ENCODE data around the gene SORCS2.

Gene SORCS2

GRCh38 chr4:7362341-7362740 lies 170.0 kb downstream of the SORCS2 start:
- no peak for DNase-seq

GRCh38 chr4:7362862-7363430 lies 170.6 kb downstream of the SORCS2 start:
- no peak for DNase-seq

GRCh38 chr4:7364979-7365378 lies 172.6 kb downstream of the SORCS2 start:
- DNase-seq = no peak

- no peak for DNase-seq
Measured at GRCh38 chr4:7365462-7366179, 173.3 kb downstream of the SORCS2 start.

GRCh38 chr4:7366180-7366945 lies 174.0 kb downstream of the SORCS2 start:
- no peak for DNase-seq

- DNase-seq = no peak
Measured at GRCh38 chr4:7366954-7367353, 174.6 kb downstream of the SORCS2 start.

- no peak for DNase-seq
Measured at GRCh38 chr4:7367406-7367805, 175.1 kb downstream of the SORCS2 start.

GRCh38 chr4:7367864-7368277 lies 175.5 kb downstream of the SORCS2 start:
- no peak for DNase-seq

- no peak for DNase-seq
Measured at GRCh38 chr4:7368296-7368695, 176.0 kb downstream of the SORCS2 start.

GRCh38 chr4:7369511-7369910 lies 177.2 kb downstream of the SORCS2 start:
- no peak for DNase-seq

- DNase-seq = no peak
Measured at GRCh38 chr4:7370038-7370437, 177.7 kb downstream of the SORCS2 start.

- no peak for DNase-seq
Measured at GRCh38 chr4:7371210-7371941, 179.0 kb downstream of the SORCS2 start.

- no peak for DNase-seq
Measured at GRCh38 chr4:7372673-7373072, 180.3 kb downstream of the SORCS2 start.

- no peak for DNase-seq
Measured at GRCh38 chr4:7374571-7374970, 182.2 kb downstream of the SORCS2 start.

GRCh38 chr4:7375427-7375826 lies 183.1 kb downstream of the SORCS2 start:
- no peak for DNase-seq

- no peak for DNase-seq
Measured at GRCh38 chr4:7377223-7377865, 185.0 kb downstream of the SORCS2 start.

GRCh38 chr4:7379186-7379585 lies 186.8 kb downstream of the SORCS2 start:
- no peak for DNase-seq

GRCh38 chr4:7379719-7380118 lies 187.4 kb downstream of the SORCS2 start:
- no peak for DNase-seq

- no peak for DNase-seq
Measured at GRCh38 chr4:7381221-7381889, 189.0 kb downstream of the SORCS2 start.

GRCh38 chr4:7381890-7382633 lies 189.7 kb downstream of the SORCS2 start:
- DNase-seq = no peak

- DNase-seq = no peak
Measured at GRCh38 chr4:7382634-7383014, 190.3 kb downstream of the SORCS2 start.

GRCh38 chr4:7383266-7383665 lies 190.9 kb downstream of the SORCS2 start:
- no peak for DNase-seq
